ENCODE measurements around the gene MCM6.
"Not testable (repeated sequence)": the region's sequence is repeated elsewhere in the genome, so short reads cannot be mapped to it uniquely, and the experiment has no call there.

MCM6 gene

DNA sequence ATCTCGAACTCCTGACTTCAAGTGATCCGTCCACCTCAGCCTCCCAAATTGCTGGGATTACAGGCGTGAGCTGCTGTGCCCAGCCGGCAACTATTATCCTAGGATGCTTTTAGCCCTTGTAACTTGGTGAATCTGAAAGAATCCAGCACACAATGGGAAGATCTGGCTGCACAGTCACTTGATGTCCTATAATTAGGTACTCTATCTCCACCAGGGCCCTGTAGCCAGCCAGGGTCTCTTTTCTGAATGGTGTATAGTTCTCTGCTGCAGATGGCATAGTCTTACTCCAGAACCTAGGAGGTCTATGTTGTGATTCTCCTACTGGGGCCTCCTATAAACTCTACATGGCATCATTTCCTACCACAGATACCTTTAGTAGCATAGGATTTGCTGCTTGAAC is 13.9 kb upstream of the MCM6 start:
- peaks cover 15% of the 10 kb centered on the region for H3K4me1 ChIP-seq
- H3K9me3 ChIP-seq = no peaks in the 10 kb centered on the region
- no peak overlapping the region for H3K4me3 ChIP-seq
- no peaks in the 10 kb centered on the region for H3K27me3 ChIP-seq (ENCODE audit: low read depth)
- DNase-seq (ENCODE audit: low spot score in 2 of 2) = no peak
- no peaks in the 10 kb centered on the region for H3K36me3 ChIP-seq (replicated peaks)
- in situ Hi-C loops (cut with MboI; ENCODE audit: low sequenced_read_pairs) = no loop called here

- in situ Hi-C loops (cut with MboI; ENCODE audit: low sequenced_read_pairs); DNase-seq (ENCODE audit: low spot score in 2 of 2): not testable (repeated sequence)
These were observed 12.3 kb upstream of the MCM6 start for GRCh38 chr2:135888587-135888986.

GRCh38 chr2:135885709-135886108 is 9.5 kb upstream of the MCM6 start:
- H3K36me3 ChIP-seq (replicated peaks) = no peaks in the 10 kb centered on the region
- H3K4me1 ChIP-seq = peaks cover 7% of the 10 kb centered on the region
- H3K4me3 ChIP-seq = no peak overlapping the region
- H3K27me3 ChIP-seq (ENCODE audit: low read depth) = no peaks in the 10 kb centered on the region
- no peak for DNase-seq (ENCODE audit: low spot score in 2 of 2)
- no peaks in the 10 kb centered on the region for H3K9me3 ChIP-seq
- in situ Hi-C loops (cut with MboI; ENCODE audit: low sequenced_read_pairs) = no loop called here

More at GRCh38 chr2:135888587-135888986, 12.3 kb upstream of the MCM6 start:
- H3K36me3 ChIP-seq (replicated peaks); H3K4me3 ChIP-seq; H3K27me3 ChIP-seq (ENCODE audit: low read depth); H3K9me3 ChIP-seq: not testable (repeated sequence)
- H3K4me1 ChIP-seq = peaks cover 15% of the 10 kb centered on the region

DNA sequence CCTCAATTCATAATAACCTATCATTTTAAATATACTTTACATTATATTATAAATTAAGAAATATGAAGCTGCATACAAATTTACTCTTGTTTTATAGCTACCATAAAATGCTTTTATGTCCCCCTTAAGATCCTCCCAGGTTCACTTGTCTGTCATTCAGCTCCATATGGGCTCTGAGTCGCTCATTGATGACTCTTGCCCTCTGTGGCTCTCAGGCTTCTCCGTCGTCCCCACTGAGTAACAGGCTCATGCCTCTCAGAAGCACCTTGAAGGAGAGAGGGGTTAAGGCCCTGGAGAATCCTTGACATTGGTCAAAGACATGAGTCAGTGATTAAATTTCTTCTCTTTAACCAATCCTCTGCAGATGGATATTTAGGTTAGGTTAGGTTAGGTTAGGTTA is 6.2 kb upstream of the MCM6 start:
- peaks cover 5% of the 10 kb centered on the region; the same call in 1 of the 2 replicates for H3K4me1 ChIP-seq
- no peaks in the 10 kb centered on the region for H3K36me3 ChIP-seq (replicated peaks)
- no peaks in the 10 kb centered on the region for H3K9me3 ChIP-seq
- H3K27me3 ChIP-seq (ENCODE audit: low read depth) = no peaks in the 10 kb centered on the region
- no peak for DNase-seq (ENCODE audit: low spot score in 2 of 2)
- no peak overlapping the region for H3K4me3 ChIP-seq
- in situ Hi-C loops (cut with MboI; ENCODE audit: low sequenced_read_pairs) = no loop called here

- not testable (repeated sequence) for DNase-seq (ENCODE audit: low spot score in 2 of 2)
These were observed 527 bp upstream of the MCM6 start for GRCh38 chr2:135876770-135877169.

DNA sequence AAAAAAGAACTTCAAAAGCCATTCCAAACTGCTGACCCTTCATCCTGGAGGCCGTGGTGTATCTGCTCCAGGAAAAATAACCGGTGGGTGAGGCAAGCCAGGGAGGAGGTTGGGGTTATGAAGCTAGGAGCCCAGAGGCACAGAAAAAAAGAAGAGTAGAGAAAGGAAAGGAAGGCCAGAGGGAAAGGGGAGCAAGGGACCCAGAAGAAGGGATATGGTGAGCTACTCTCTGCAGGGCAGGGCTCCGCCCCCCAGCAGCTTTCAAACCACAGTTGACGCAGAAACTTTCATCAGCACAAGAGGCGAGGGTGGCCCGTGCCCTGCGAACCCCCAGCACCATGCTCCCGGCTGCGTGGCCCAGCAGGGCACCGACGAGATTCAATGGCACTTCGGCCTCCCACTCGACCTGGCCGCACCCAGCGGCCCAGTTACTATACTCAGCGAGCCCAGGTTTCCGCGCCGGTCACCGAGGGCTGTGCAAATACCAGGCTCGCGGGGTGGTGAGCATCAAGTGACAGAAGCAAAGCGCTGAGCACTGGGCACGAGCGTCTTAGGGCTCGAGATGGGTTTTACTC is 665 bp downstream of the MCM6 start:
- peak overlapping the region; percentile 72 for H3K4me3 ChIP-seq
- in situ Hi-C loops (cut with MboI; ENCODE audit: low sequenced_read_pairs) = no loop called here
- H3K4me1 ChIP-seq = peaks cover 12% of the 10 kb centered on the region; the same call in 1 of the 2 replicates
- no peaks in the 10 kb centered on the region for H3K27me3 ChIP-seq (ENCODE audit: low read depth)
- no peaks in the 10 kb centered on the region for H3K9me3 ChIP-seq
- DNase-seq (ENCODE audit: low spot score in 2 of 2) = peak; percentile 38 to 64
- peaks cover 30% of the 10 kb centered on the region for H3K36me3 ChIP-seq (replicated peaks)

More at GRCh38 chr2:135876770-135877169, 527 bp upstream of the MCM6 start:
- peaks cover 18% of the 10 kb centered on the region for H3K36me3 ChIP-seq (replicated peaks)
- H3K9me3 ChIP-seq; in situ Hi-C loops (cut with MboI; ENCODE audit: low sequenced_read_pairs); H3K27me3 ChIP-seq (ENCODE audit: low read depth): not testable (repeated sequence)
- H3K4me1 ChIP-seq = peaks cover 14% of the 10 kb centered on the region
- peak overlapping the region; percentile 72 for H3K4me3 ChIP-seq

- Histone ChIP-seq H3K36me3 (replicated peaks) (peaks cover 37% of the 10 kb centered on the region), H3K9me3 (no peaks in the 10 kb centered on the region), H3K4me1 (peaks cover 12% of the 10 kb centered on the region; the same call in 1 of the 2 replicates), H3K27me3 (ENCODE audit: low read depth) (no peaks in the 10 kb centered on the region), H3K4me3 (peak overlapping the region; percentile 72)
- in situ Hi-C loops (cut with MboI; ENCODE audit: low sequenced_read_pairs) = no loop called here
- DNase-seq (ENCODE audit: low spot score in 2 of 2) = no peak
These were observed 1.4 kb downstream of the MCM6 start for GRCh38 chr2:135874777-135875365.

- DNase-seq (ENCODE audit: low spot score in 2 of 2) = no peak
- Histone ChIP-seq H3K4me1 (peaks cover 10% of the 10 kb centered on the region; the same call in 1 of the 2 replicates), H3K36me3 (replicated peaks) (peaks cover 74% of the 10 kb centered on the region), H3K9me3 (no peaks in the 10 kb centered on the region), H3K27me3 (ENCODE audit: low read depth) (no peaks in the 10 kb centered on the region), H3K4me3 (no peak overlapping the region)
- in situ Hi-C loops (cut with MboI; ENCODE audit: low sequenced_read_pairs) = no loop called here
These were observed 5.7 kb downstream of the MCM6 start for GRCh38 chr2:135870571-135870970.

GRCh38 chr2:135863233-135863632 is 13.0 kb downstream of the MCM6 start:
- H3K36me3 ChIP-seq (replicated peaks) = peaks cover 94% of the 10 kb centered on the region
- H3K9me3 ChIP-seq = no peaks in the 10 kb centered on the region
- DNase-seq (ENCODE audit: low spot score in 2 of 2) = no peak
- H3K27me3 ChIP-seq (ENCODE audit: low read depth) = no peaks in the 10 kb centered on the region
- H3K4me1 ChIP-seq = no peaks in the 10 kb centered on the region
- no peak overlapping the region for H3K4me3 ChIP-seq
- in situ Hi-C loops (cut with MboI; ENCODE audit: low sequenced_read_pairs) = no loop called here

DNA sequence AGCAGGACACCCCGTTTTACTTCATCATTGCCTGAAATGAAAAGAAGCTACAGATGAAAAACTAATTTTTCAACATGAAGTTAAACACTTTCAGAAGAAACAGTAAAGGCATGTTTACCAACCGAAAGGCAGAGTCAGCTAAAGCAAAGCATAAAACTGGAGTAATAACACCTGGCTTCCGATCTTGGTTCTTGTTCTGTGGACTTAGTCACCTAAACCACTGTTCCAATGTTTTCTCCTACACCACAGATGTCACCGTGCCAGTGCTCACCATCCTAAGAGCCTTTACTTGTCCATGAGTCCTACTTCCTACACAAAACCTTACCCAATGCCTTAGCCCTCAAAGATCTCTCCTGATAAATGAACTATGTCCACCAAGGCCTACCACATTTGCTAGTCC is 13.5 kb downstream of the MCM6 start:
- no peaks in the 10 kb centered on the region for H3K27me3 ChIP-seq (ENCODE audit: low read depth)
- in situ Hi-C loops (cut with MboI; ENCODE audit: low sequenced_read_pairs) = no loop called here
- no peak for DNase-seq (ENCODE audit: low spot score in 2 of 2)
- peaks cover 94% of the 10 kb centered on the region for H3K36me3 ChIP-seq (replicated peaks)
- no peak overlapping the region for H3K4me3 ChIP-seq
- no peaks in the 10 kb centered on the region for H3K4me1 ChIP-seq
- no peaks in the 10 kb centered on the region for H3K9me3 ChIP-seq

GRCh38 chr2:135853401-135853800 is 22.8 kb downstream of the MCM6 start:
- no peaks in the 10 kb centered on the region for H3K9me3 ChIP-seq
- DNase-seq (ENCODE audit: low spot score in 2 of 2) = no peak
- no peak overlapping the region for H3K4me3 ChIP-seq
- peaks cover 78% of the 10 kb centered on the region for H3K36me3 ChIP-seq (replicated peaks)
- no peaks in the 10 kb centered on the region for H3K27me3 ChIP-seq (ENCODE audit: low read depth)
- H3K4me1 ChIP-seq = no peaks in the 10 kb centered on the region
- in situ Hi-C loops (cut with MboI; ENCODE audit: low sequenced_read_pairs) = no loop called here

GRCh38 chr2:135851858-135852257 is 24.4 kb downstream of the MCM6 start:
- no peak for DNase-seq (ENCODE audit: low spot score in 2 of 2)
- Histone ChIP-seq H3K36me3 (replicated peaks) (peaks cover 78% of the 10 kb centered on the region), H3K27me3 (ENCODE audit: low read depth) (no peaks in the 10 kb centered on the region), H3K4me1 (no peaks in the 10 kb centered on the region), H3K4me3 (no peak overlapping the region), H3K9me3 (no peaks in the 10 kb centered on the region)
- in situ Hi-C loops (cut with MboI; ENCODE audit: low sequenced_read_pairs) = no loop called here

DNA sequence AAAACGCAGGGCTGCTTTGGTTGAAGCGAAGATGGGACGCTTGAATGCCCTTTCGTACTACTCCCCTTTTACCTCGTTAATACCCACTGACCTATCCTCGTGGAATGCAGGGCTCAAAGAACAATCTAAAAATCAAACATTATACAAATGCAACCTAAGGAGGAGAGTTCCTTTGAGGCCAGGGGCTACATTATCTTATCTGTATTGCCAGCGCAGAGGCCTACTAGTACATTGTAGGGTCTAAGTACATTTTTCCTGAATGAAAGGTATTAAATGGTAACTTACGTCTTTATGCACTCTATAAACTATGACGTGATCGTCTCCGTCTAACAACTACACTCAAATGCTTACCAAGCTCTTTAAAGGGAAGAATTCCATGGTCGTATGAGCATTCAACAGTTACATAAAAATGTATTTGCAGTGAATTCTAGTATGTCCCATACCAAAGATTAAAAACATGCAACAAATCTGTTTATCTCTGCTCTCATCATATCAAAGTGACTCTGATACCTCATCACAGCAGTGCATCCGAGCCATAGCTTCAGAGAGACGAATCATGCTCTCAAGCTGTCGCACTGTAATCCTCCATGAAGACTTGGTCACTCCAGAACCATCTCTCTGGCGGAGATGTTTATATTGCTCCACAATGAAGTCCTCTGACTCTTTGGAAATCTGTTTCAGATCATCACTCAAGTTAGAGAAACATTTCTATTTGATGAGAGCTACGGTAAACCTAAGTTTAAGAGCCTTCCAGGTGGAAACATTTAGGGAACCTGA is 25.2 kb downstream of the MCM6 start:
- Histone ChIP-seq H3K27me3 (ENCODE audit: low read depth) (no peaks in the 10 kb centered on the region), H3K4me3 (no peak overlapping the region), H3K4me1 (no peaks in the 10 kb centered on the region), H3K36me3 (replicated peaks) (peaks cover 78% of the 10 kb centered on the region), H3K9me3 (no peaks in the 10 kb centered on the region)
- in situ Hi-C loops (cut with MboI; ENCODE audit: low sequenced_read_pairs) = no loop called here
- DNase-seq (ENCODE audit: low spot score in 2 of 2) = no peak

GRCh38 chr2:135849087-135849486 is 27.2 kb downstream of the MCM6 start:
- Histone ChIP-seq H3K4me3 (no peak overlapping the region), H3K27me3 (ENCODE audit: low read depth) (no peaks in the 10 kb centered on the region), H3K9me3 (no peaks in the 10 kb centered on the region), H3K4me1 (no peaks in the 10 kb centered on the region), H3K36me3 (replicated peaks) (peaks cover 83% of the 10 kb centered on the region)
- no peak for DNase-seq (ENCODE audit: low spot score in 2 of 2)
- in situ Hi-C loops (cut with MboI; ENCODE audit: low sequenced_read_pairs) = no loop called here
